Measurements from ENCODE around the gene ZNF396. TPM values are rescaled to one million over a fixed set of nuclear protein-coding genes. Genes with fewer than 3 reads are reported as not detected.

ZNF396 gene
- total RNA-seq, 2 experiments from 2014 or later: 1.9 to 2.8 TPM

GRCh38 chr18:35406666-35407065 is 29.5 kb upstream of the ZNF396 start:
- no peak for DNase-seq
- Mint-ChIP-seq H3K36me3 (no peaks in the 10 kb centered on the region), H3K9me3 (no peaks in the 10 kb centered on the region), H3K4me1 (peaks cover 8% of the 10 kb centered on the region), H3K27ac (no peak overlapping the region), H3K4me3 (no peak overlapping the region), H3K27me3 (peaks cover 10% of the 10 kb centered on the region)
- ATAC-seq (ENCODE audit: low read depth): no peak
- POLR2A ChIA-PET: no interaction called here

DNA sequence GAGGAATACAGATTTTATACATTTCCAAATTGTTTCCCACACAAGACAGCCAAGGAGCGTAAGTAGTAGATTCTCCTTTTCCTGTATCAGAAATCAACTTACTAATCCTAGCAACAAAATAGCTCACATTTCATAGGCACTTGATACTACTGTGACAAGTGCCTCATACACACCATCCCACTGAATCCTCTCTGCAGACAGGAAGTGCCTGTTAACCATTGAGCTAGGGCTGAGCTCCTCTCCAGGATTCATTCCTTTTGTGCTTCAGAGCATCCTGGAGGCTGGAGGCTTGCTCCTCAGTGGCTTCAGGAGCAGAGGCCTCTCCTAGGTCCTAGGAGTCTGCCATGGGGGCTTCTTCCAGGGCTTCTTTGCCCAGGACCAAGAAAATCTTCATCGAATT is 20.8 kb upstream of the ZNF396 start:
- ATAC-seq (ENCODE audit: low read depth) (no peak), DNase-seq (no peak)
- POLR2A ChIA-PET: no interaction called here
- H3K9me3 Mint-ChIP-seq: no peaks in the 10 kb centered on the region
- H3K27ac Mint-ChIP-seq: no peak overlapping the region
- no peaks in the 10 kb centered on the region for H3K4me1 Mint-ChIP-seq
- H3K4me3 Mint-ChIP-seq: no peak overlapping the region
- H3K36me3 Mint-ChIP-seq: no peaks in the 10 kb centered on the region
- peaks cover 10% of the 10 kb centered on the region for H3K27me3 Mint-ChIP-seq

- ATAC-seq (ENCODE audit: low read depth): no peak
- Mint-ChIP-seq H3K27me3 (peaks cover 17% of the 10 kb centered on the region), H3K27ac (no peak overlapping the region), H3K4me3 (no peak overlapping the region), H3K4me1 (no peaks in the 10 kb centered on the region), H3K9me3 (peaks cover 2% of the 10 kb centered on the region), H3K36me3 (no peaks in the 10 kb centered on the region)
- DNase-seq: no peak
- POLR2A ChIA-PET: no interaction called here
These were observed 16.6 kb upstream of the ZNF396 start for GRCh38 chr18:35393716-35394115.

DNA sequence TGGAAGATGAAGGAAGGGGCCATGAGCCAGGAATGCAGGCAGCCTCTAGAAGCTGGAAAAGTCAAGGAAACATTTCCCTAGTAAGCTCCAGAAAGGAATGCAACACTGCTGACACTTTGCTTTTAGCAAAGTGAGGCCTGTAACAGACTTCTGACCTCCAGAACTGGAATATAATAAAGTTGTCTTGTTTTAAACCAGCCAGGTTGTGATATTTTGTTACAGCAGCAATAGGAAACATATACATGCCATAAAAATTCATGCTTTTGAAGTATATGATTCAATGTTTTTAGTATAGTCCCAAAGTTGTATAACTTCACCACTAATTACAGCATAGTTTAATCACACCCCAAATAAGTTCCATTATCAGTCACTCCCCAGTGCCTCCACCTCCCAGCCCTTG is 15.2 kb upstream of the ZNF396 start:
- no peak overlapping the region for H3K4me3 Mint-ChIP-seq
- DNase-seq (no peak), ATAC-seq (ENCODE audit: low read depth) (no peak)
- peaks cover 23% of the 10 kb centered on the region for H3K27me3 Mint-ChIP-seq
- peaks cover 2% of the 10 kb centered on the region for H3K9me3 Mint-ChIP-seq
- no peaks in the 10 kb centered on the region for H3K4me1 Mint-ChIP-seq
- H3K36me3 Mint-ChIP-seq: no peaks in the 10 kb centered on the region
- H3K27ac Mint-ChIP-seq: no peak overlapping the region
- POLR2A ChIA-PET: no interaction called here

DNA sequence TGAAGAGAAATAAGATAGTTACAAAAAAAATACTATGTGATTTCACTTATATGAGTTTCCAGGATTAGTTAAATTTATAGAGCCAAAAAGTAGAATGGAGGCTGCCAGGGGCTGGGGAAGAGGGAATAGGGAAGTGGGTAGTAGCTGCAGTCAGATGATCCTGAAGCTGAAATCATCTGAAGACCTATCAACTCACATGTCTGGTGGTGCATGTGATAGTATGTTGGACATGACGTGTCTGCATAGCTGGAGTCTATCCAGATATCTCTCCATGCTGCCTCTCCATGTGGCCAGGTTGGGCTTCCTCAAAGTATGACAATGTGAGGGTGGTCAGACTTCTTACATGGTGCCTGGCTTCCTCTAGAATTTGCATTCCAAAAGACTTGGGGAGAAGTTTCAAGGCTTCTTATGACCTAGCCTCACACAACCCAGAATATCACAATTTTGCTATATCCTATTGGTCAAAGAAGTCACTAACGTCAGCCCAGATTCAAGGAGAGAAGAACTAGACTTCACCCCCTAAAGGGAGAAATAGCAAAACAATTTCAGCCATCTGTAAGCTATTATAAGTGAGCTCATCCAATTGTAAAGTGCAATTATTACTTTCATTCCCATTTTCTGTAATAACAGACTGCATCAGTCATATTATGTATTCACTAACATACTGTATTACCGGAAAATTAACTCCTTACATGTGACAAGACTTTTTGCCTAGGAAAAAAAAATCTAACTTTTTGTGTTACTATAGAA is 14.0 kb upstream of the ZNF396 start:
- peaks cover 2% of the 10 kb centered on the region for H3K9me3 Mint-ChIP-seq
- H3K27ac Mint-ChIP-seq: no peak overlapping the region
- H3K27me3 Mint-ChIP-seq: peaks cover 27% of the 10 kb centered on the region
- H3K4me1 Mint-ChIP-seq: peaks cover 4% of the 10 kb centered on the region
- no peaks in the 10 kb centered on the region for H3K36me3 Mint-ChIP-seq
- POLR2A ChIA-PET: no interaction called here
- no peak for DNase-seq
- ATAC-seq (ENCODE audit: low read depth): no peak
- no peak overlapping the region for H3K4me3 Mint-ChIP-seq

GRCh38 chr18:35389095-35389618 is 12.0 kb upstream of the ZNF396 start:
- POLR2A ChIA-PET: no interaction called here
- no peak for ATAC-seq (ENCODE audit: low read depth)
- Mint-ChIP-seq H3K9me3 (peaks cover 2% of the 10 kb centered on the region), H3K27me3 (peaks cover 29% of the 10 kb centered on the region), H3K4me3 (no peak overlapping the region), H3K36me3 (no peaks in the 10 kb centered on the region), H3K27ac (no peak overlapping the region), H3K4me1 (peaks cover 4% of the 10 kb centered on the region)
- no peak for DNase-seq

DNA sequence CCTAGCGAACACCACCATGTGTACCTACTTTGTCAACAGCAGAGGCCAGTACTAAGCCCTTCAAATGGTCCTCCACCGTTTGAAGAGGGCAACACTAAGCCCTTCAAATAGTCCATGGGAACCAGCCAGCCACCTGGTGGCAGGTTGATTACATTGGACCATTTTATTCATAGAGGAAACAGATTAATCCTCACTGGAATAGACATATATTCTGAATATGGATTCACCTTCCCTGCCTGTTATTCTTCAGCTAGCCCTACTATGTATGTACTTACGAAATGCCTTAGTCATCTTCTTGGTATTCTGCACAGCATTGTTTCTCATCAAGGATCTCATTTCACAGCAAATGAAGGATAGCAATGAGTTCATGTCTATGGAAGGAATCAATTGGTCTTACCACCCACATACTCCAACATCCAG is 10.0 kb upstream of the ZNF396 start:
- peak; percentile 43 for ATAC-seq (ENCODE audit: low read depth)
- POLR2A ChIA-PET: no interaction called here
- Mint-ChIP-seq H3K36me3 (no peaks in the 10 kb centered on the region), H3K27me3 (peaks cover 29% of the 10 kb centered on the region), H3K4me3 (no peak overlapping the region), H3K4me1 (peaks cover 4% of the 10 kb centered on the region), H3K9me3 (no peaks in the 10 kb centered on the region), H3K27ac (no peak overlapping the region)
- DNase-seq: no peak

DNA sequence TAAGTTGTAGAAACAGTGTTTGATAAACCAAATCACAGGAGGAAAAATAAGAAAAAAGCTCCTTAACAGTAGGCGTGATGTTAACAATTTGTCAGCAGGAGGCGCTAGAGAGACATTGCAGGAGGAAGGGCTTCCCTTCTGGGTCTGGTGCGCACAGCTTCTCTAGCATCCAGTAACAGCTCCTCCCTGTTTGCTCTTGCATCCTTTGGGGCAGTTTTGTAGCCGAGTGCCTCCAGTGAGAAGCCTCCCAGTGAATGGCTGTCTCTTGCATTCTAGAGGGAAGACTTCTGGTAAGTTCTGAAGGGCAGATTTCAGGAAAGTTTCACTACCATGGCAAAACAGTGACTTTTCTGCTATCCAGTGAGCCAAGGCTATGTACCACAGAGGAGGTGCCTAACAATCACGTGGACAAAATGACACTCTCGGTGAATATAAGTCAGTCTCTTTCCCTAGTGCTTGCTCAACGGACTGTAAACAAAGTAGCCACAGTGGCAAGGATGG is 9.5 kb upstream of the ZNF396 start:
- DNase-seq (peak; percentile 41), ATAC-seq (ENCODE audit: low read depth) (peak; percentile 87)
- Mint-ChIP-seq H3K27me3 (peaks cover 29% of the 10 kb centered on the region), H3K4me3 (no peak overlapping the region), H3K9me3 (no peaks in the 10 kb centered on the region), H3K4me1 (peaks cover 4% of the 10 kb centered on the region), H3K36me3 (no peaks in the 10 kb centered on the region), H3K27ac (no peak overlapping the region)
- POLR2A ChIA-PET: no interaction called here

DNA sequence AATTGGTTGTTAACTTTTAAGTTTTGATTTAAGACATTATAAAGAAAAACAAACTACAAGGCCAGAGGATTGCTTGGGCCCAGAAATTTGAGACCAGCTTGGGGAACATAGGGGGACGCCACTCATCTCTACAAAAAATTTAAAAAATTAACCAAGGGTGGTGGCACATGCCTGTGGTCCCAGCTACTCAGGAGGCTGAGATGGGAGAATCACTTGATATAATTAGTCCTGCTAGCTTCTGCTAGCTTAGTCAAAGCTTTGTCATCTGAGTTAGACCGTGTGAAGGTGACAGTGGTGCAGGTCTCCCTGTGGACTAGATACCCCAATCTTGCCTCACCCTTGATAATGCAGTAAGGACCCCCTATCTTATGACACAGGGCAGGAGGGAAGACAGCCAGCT is 6.0 kb upstream of the ZNF396 start:
- POLR2A ChIA-PET: no interaction called here
- Mint-ChIP-seq H3K27me3 (peaks cover 15% of the 10 kb centered on the region), H3K36me3 (no peaks in the 10 kb centered on the region), H3K4me1 (peaks cover 4% of the 10 kb centered on the region), H3K27ac (no peak overlapping the region), H3K9me3 (no peaks in the 10 kb centered on the region), H3K4me3 (no peak overlapping the region)
- ATAC-seq (ENCODE audit: low read depth) (no peak), DNase-seq (no peak)

DNA sequence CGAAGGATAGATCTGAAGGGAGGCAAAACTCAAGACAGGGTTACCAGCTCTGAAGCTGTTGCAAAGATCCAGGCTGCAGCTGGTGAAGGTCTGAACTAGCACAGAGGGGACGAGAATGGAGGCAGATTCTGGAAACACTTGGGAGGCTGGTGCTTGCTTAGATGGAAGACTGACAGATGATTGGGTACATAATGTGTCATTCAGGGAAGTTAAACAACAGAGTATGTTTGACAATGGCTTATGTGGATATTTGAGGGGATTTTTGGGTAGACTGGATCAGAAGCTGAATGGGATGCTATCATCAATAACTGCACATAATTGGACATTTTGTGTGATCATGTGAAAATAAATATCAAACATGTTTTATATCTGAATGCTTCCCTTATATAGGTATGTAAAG is 2.3 kb upstream of the ZNF396 start:
- no peak for DNase-seq
- POLR2A ChIA-PET: no interaction called here
- ATAC-seq (ENCODE audit: low read depth): no peak
- peaks cover 6% of the 10 kb centered on the region for H3K4me1 Mint-ChIP-seq
- peaks cover 2% of the 10 kb centered on the region for H3K27me3 Mint-ChIP-seq
- H3K4me3 Mint-ChIP-seq: no peak overlapping the region
- H3K9me3 Mint-ChIP-seq: no peaks in the 10 kb centered on the region
- no peak overlapping the region for H3K27ac Mint-ChIP-seq
- H3K36me3 Mint-ChIP-seq: no peaks in the 10 kb centered on the region

- Mint-ChIP-seq H3K4me3 (no peak overlapping the region), H3K27me3 (no peaks in the 10 kb centered on the region), H3K27ac (no peak overlapping the region), H3K36me3 (peaks cover 2% of the 10 kb centered on the region), H3K9me3 (no peaks in the 10 kb centered on the region), H3K4me1 (peaks cover 6% of the 10 kb centered on the region)
- ATAC-seq (ENCODE audit: low read depth): no peak
- POLR2A ChIA-PET: no interaction called here
- no peak for DNase-seq
These were observed 1.4 kb upstream of the ZNF396 start for GRCh38 chr18:35378574-35378896.

- no peaks in the 10 kb centered on the region for H3K9me3 Mint-ChIP-seq
- H3K4me1 Mint-ChIP-seq: peaks cover 6% of the 10 kb centered on the region
- H3K27ac Mint-ChIP-seq: peak overlapping the region; percentile 14
- POLR2A ChIA-PET: interaction anchor here (0.7 kb wide), 2 partner anchors 33 to 138 kb away, joined by 3 read pairs; partner anchors contain the start of gene ZNF397
- peak overlapping the region; percentile 72 for H3K4me3 Mint-ChIP-seq
- H3K36me3 Mint-ChIP-seq: peaks cover 2% of the 10 kb centered on the region
- ATAC-seq (ENCODE audit: low read depth) (no peak), DNase-seq (no peak)
- no peaks in the 10 kb centered on the region for H3K27me3 Mint-ChIP-seq
These were observed 887 bp upstream of the ZNF396 start for GRCh38 chr18:35377875-35378573.

DNA sequence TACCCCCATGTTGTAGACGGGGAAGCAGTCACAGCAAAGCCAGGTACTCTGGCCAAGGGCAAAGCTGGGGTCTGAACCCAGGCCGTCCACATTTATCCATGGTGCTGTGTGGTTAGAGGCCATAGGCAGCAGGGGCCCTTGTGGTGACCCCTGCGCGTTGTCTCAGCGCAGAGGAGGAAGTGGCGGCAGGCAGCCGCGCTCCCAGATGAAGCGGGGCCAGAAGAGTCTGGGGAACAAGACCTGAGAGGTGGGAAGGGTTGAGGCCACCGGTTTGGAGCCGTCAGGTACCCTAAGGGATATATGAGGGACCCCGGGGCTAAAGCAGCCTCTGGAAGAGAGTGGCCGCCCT is 770 bp downstream of the ZNF396 start:
- ATAC-seq (ENCODE audit: low read depth) (peak; percentile 48), DNase-seq (peak; percentile 56)
- POLR2A ChIA-PET: no interaction called here
- no peaks in the 10 kb centered on the region for H3K27me3 Mint-ChIP-seq
- H3K4me3 Mint-ChIP-seq: peak overlapping the region; percentile 82
- peak overlapping the region; percentile 75 for H3K27ac Mint-ChIP-seq
- H3K4me1 Mint-ChIP-seq: peaks cover 7% of the 10 kb centered on the region
- peaks cover 2% of the 10 kb centered on the region for H3K36me3 Mint-ChIP-seq
- no peaks in the 10 kb centered on the region for H3K9me3 Mint-ChIP-seq

DNA sequence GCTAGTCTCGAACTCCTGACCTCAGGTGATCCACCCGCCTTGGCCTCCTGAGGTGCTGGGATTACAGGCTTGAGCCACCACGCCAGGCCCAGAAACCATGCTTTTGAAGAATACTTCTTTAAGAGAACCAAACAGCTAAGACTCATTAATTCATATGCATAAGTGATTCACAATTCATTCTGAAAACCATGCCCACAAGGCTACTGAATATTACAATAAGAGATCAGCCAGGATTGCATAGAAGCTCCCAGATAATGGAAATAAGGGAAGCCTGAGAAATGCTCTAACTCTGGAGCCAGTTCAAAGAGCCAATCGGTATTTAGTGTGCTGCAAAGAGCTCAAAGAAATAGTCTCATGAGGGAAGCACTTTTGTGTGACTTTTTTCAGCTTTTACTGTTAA is 2.4 kb downstream of the ZNF396 start:
- no peak overlapping the region for H3K27ac Mint-ChIP-seq
- no peak overlapping the region for H3K4me3 Mint-ChIP-seq
- ATAC-seq (ENCODE audit: low read depth) (no peak), DNase-seq (no peak)
- H3K9me3 Mint-ChIP-seq: no peaks in the 10 kb centered on the region
- peaks cover 2% of the 10 kb centered on the region for H3K36me3 Mint-ChIP-seq
- H3K4me1 Mint-ChIP-seq: peaks cover 7% of the 10 kb centered on the region
- POLR2A ChIA-PET: no interaction called here
- no peaks in the 10 kb centered on the region for H3K27me3 Mint-ChIP-seq

Data from activated naive CD8-positive, alpha-beta T cell treated with anti-CD3 and anti-CD28 coated beads, Interleukin-2, amount 10 ng/mL, durations not matched to agents 7 days and 5 days (primary cell).